GM19372 (cell line): ENCODE data around the gene FBXL17.
"Not testable (repeated sequence)": the region's sequence is repeated elsewhere in the genome, so short reads cannot be mapped to it uniquely, and the experiment has no call there.

ENCODE experiments used
- ATAC-seq: cut with Tn5 transposase; IDR thresholded peaks from one replicate; pipeline ENCODE4 v1.9.1; 2021; ENCODE audit warnings: mild to moderate bottlenecking, low read depth, moderate library complexity; ENCODE audit not compliant: unreplicated experiment

The FBXL17 gene

GRCh38 chr5:108315829-108316228 is 66.1 kb downstream of the FBXL17 start:
- ATAC-seq = no peak

DNA sequence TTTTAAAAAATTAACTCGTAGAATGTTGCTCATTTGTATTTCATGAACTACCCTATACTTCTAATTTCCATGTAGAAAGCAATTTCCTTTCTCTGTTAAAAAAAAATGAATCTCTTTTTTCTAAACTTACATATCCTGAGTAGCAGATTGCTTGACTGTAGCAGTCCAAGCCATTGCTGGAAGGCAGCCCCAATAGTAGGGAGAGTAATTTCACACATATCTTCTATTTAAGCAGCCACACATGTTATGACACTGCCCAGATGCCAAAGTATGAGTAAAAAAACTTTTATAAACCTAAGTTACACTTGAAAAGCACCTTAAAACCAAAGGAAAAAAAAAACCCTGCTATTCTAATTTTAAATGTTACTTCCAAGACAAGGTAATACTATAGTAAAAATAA is 69.6 kb downstream of the FBXL17 start:
- ATAC-seq = no peak

GRCh38 chr5:108311682-108312081 is 70.2 kb downstream of the FBXL17 start:
- no peak for ATAC-seq

- no peak for ATAC-seq
Measured at GRCh38 chr5:108303611-108304010, 78.3 kb downstream of the FBXL17 start.

DNA sequence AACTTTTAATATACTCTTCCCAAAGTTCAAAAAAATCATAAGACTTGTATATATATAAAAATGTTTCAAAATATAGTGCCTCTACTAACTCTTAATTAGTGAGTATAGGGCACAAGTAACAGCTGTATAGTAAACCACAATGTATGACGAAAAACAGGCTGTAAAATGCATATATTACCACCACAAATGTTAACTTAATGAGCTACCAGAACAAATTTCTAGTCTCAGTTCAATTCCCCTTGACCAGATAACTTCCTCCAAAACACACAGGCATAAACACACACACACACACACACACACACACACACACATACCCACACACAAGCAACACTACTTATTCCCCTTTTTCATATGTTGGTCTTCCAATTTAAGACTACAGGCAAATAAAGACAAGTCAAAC is 78.8 kb downstream of the FBXL17 start:
- no peak for ATAC-seq

DNA sequence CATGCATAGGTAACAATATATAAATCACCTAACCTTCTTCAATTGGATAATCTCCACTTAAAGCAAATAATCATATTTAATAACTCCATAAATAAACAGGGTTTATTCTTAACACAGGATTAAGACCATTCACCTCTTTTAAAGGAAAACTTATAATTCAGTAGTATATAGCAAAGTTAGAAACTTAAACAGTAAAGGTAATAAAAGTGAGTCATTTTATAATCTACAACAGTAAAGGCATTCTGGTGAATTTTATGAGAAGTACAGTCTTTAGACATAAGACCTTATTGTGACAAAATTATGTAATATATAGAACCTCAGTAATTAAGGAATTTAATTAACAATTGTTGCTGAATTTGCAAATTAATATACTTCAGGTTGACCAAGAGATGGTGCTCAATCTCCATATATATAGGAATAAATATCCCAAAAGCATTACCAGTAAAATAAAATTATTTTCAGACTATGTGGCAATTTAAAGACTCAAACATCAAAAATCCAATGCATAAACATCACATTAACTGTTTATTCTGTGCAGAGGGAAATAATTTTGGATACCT is 84.8 kb downstream of the FBXL17 start:
- ATAC-seq = no peak

GRCh38 chr5:108295578-108296368 is 86.1 kb downstream of the FBXL17 start:
- ATAC-seq = no peak

DNA sequence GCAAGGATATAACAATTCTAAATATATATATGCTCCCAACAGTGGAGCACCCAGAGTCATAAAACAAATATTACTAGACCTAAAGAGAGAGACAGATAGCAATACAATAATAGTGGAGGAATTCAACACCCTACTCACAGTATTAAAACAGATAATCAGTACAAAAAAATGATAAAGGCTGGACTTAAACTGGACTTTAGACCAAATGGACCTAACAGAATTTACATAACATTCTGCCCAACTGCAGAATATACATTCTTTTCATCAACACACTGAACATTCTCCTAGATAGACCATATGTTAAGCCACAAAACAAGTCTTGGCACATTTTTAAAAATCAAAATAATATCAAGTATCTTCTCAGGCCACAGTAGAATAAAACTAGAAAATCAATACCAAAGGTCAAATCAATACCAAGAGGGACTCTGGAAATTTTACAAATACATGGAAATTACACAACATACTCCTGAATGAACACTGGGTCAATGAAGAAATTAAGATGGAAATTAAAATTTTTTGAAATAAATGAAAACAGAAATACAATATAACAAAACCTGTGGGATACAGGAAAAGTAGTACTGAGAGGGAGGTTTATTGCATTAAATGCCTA is 100.8 kb downstream of the FBXL17 start:
- ATAC-seq = no peak

GRCh38 chr5:108280248-108280647 is 101.7 kb downstream of the FBXL17 start:
- ATAC-seq = no peak

DNA sequence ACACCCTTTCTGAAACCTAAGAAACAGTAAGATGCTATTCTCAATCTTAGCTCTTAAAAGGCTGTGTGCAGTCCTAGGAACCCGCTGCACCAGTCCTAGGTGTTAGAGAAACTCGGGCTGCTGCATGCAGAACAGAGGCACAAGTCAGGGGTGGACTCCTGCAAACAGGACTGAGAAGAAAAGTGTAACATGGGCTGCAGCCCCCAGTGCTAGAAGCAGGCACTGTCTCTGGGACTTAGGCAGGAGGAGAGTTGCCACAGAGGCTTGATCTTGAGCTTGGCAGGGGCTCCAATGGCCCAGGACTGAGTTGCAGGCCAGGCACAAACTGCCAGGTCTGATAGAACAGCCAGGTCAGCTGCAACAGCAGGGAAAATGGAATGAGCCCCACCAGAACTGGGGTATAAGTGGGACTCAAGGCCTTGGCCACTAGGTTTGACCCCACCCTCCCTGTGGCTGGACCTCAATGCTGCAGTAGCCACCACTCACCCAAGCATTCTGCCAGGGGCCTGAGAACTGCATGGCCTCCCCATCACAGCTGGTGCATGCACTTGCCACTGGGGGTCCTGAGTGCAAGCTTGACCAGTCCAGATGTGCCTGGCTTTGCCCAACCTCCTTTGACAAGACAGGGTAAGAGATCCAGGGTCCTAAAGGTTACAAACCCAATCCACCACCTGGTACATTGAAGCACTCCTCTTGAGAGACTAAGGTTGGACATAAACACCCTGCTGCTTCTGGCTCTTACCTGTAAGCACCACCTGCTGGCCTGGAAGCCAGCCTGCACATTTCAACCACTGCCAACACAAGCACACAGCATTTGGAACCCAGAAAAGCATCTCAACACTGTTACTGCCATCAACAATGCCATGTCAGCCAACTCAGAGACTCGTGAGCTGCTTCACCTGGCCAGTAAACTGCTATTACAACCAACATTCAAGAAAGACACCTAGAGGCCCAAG is 103.3 kb downstream of the FBXL17 start:
- no peak for ATAC-seq

DNA sequence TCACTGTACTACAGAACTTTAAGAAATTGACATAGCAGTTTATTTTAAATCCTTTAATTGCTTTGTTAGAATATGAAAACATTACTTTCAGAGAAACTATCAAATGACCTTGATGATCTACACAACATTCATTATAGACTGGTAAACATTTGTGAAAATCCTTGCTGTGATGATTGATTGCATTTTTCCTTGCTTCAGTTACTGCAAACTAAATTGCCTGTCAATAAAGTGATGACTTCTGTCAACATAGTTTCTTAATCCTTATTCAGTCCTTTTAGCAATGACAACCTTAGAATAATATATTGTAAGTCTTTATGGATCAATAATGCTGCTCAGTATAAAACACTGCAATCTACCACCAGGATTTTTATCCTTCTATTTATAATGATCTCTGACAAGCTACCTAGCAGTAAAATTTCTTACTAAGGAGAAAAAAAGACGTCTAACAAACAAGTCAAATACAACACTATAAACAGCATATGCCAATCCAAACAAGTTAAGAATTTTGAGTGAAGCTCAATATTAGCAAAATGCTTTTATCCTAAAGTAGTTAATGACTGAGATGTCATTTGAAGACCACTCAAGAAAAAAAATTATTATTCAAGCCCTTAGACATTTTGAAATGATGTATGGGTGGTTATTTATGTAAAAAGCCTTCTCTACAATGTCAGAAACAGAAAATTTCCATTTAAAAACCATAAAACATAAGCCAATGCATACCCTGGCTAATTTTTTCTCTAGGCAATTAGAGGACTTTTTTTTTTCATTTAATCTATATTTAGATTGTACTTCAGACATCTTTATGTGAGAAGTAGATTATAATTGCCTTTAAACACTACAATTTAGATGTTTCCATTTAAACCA is 105.5 kb downstream of the FBXL17 start:
- ATAC-seq = no peak

GRCh38 chr5:108274080-108274479 is 107.8 kb downstream of the FBXL17 start:
- ATAC-seq = not testable (repeated sequence)

DNA sequence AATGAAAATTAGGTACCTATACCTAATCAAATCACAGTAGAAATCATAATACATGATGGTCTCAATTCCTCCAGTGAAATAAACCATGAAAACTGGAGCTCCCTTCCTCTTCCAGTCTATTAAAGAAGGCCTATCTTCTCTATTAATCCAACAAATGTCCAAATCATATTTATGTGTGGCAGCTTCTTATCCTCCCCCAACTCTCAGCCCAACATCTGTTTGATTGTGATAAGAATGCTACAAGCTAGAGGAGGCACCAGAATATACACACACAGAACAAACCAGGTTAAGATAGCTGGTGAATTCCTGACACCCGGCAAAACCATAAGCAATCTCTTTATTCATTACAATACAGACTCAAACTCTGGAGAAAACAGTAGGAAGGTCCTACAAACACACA is 110.8 kb downstream of the FBXL17 start:
- no peak for ATAC-seq

DNA sequence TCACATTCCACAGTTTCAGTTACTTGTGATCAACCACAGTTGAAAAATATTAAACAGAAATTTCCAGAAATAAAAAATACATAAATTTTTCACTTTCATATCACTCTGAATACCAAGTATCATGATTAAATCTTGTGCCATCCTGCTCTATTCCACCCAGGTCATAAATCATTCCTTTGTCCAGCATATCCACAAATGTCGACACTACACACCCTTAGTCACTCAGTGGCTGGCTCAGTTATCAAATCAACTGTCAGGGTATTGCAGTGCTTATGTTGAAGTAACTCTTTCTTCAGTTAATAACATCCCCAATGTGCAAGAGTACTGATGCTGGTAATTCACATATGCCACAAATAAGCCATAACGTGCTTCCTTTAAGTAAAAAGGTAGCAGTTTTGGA is 115.7 kb downstream of the FBXL17 start:
- no peak for ATAC-seq

- no peak for ATAC-seq
Measured at GRCh38 chr5:108264533-108264932, 117.4 kb downstream of the FBXL17 start.

- ATAC-seq = no peak
Measured at GRCh38 chr5:108263338-108263737, 118.6 kb downstream of the FBXL17 start.

GRCh38 chr5:108260858-108261170 is 121.1 kb downstream of the FBXL17 start:
- no peak for ATAC-seq

- ATAC-seq = peak; percentile 91
Measured at GRCh38 chr5:108260117-108260857, 121.6 kb downstream of the FBXL17 start.

GRCh38 chr5:108259306-108259705 is 122.6 kb downstream of the FBXL17 start:
- no peak for ATAC-seq
